H1 (cell line): ENCODE results near the gene ZNF669. TPM values are rescaled to one million over a fixed set of nuclear protein-coding genes. Genes with fewer than 3 reads are reported as not detected.

ENCODE experiments used
- ASH2L ChIP-seq: fragments of 200-600, 300-600 bp; sonication (generic); IDR thresholded peaks from one replicate; pipeline ENCODE4 v1.7.1; 2017; ENCODE audit warnings: low read length
- ATF2 ChIP-seq: IDR thresholded peaks from 2 replicates; pipeline ENCODE4 v1.6.1; 2012; ENCODE audit warnings: low read length, inconsistent platforms
- BACH1 ChIP-seq: IDR thresholded peaks from 2 replicates; pipeline ENCODE4 v1.6.1; 2012; ENCODE audit warnings: low read length, improper control_type of control experiment
- BCL11A ChIP-seq, 2 experiments: IDR thresholded peaks; one replicate each; pipeline ENCODE4 v1.6.1; 2011; ENCODE audit warnings: low read depth in 2 of 2, low read length in 2 of 2, mild to moderate bottlenecking in 2 of 2
- CEBPB ChIP-seq: IDR thresholded peaks from 2 replicates; pipeline ENCODE4 v1.6.1; 2012; ENCODE audit warnings: low read depth, low read length
- CHD2 ChIP-seq: IDR thresholded peaks from 2 replicates; pipeline ENCODE4 v1.6.1; 2012; ENCODE audit warnings: low read length, improper control_type of control experiment
- GABPA ChIP-seq: IDR thresholded peaks from 2 replicates; pipeline ENCODE4 v1.6.1; 2011; ENCODE audit warnings: mild to moderate bottlenecking, low read length, moderate library complexity, borderline replicate concordance; ENCODE audit not compliant: insufficient read depth
- KDM4A ChIP-seq: IDR thresholded peaks from one replicate; pipeline ENCODE4 v1.7.1; 2012; ENCODE audit warnings: low read depth, mild to moderate bottlenecking, moderate library complexity, low read length, inconsistent platforms; ENCODE audit not compliant: severe bottlenecking
- MAX ChIP-seq: IDR thresholded peaks from 2 replicates; pipeline ENCODE4 v1.6.1; 2012; ENCODE audit warnings: inconsistent platforms
- NANOG ChIP-seq: IDR thresholded peaks from 2 replicates; pipeline ENCODE4 v1.6.1; 2011; ENCODE audit warnings: low read length, low read depth, mild to moderate bottlenecking, inconsistent platforms; ENCODE audit not compliant: insufficient read depth, poor library complexity, severe bottlenecking
- NRF1 ChIP-seq: IDR thresholded peaks from 2 replicates; pipeline ENCODE4 v1.6.1; 2011; ENCODE audit warnings: mild to moderate bottlenecking, low read depth, low read length, improper control_type of control experiment
- PHF8 ChIP-seq: fragments of 200-600 bp; sonication (generic); conservative IDR thresholded peaks from 2 replicates; pipeline ENCODE4 v1.7.1; 2012; ENCODE audit warnings: low read depth, mild to moderate bottlenecking, inconsistent platforms, low read length, moderate library complexity
- POLR2A ChIP-seq, 2 experiments: IDR thresholded peaks; 1 replicate in 1 of 2; 2 replicates in 1 of 2; pipeline ENCODE4 v1.6.1; 2011; ENCODE audit warnings: low read depth in 2 of 2, low read length in 2 of 2, mild to moderate bottlenecking in 2 of 2; ENCODE audit errors: control extremely low read depth in 1 of 2
- POLR2AphosphoS5 ChIP-seq: IDR thresholded peaks from 2 replicates; pipeline ENCODE4 v1.6.1; 2011; ENCODE audit warnings: low read depth, low read length
- RBBP5 ChIP-seq: IDR thresholded peaks from 2 replicates; pipeline ENCODE4 v1.7.1; 2012; ENCODE audit warnings: low read depth, mild to moderate bottlenecking, inconsistent platforms, low read length, moderate library complexity, borderline replicate concordance
- SAP30 ChIP-seq: fragments of 300-600 bp; sonication (generic); IDR thresholded peaks from 2 replicates; pipeline ENCODE4 v1.7.1; 2012; ENCODE audit warnings: low read length, moderate library complexity, mild to moderate bottlenecking, inconsistent platforms; ENCODE audit not compliant: insufficient read depth, insufficient replicate concordance
- SIX5 ChIP-seq: IDR thresholded peaks from 2 replicates; pipeline ENCODE4 v1.6.1; 2011; ENCODE audit warnings: mild to moderate bottlenecking, low read depth, low read length
- SP1 ChIP-seq: IDR thresholded peaks from 2 replicates; pipeline ENCODE4 v1.6.1; 2011; ENCODE audit warnings: low read depth, low read length
- SP2 ChIP-seq: IDR thresholded peaks from 2 replicates; pipeline ENCODE4 v1.6.1; 2012; ENCODE audit warnings: mild to moderate bottlenecking, low read length, inconsistent platforms
- SRF ChIP-seq: IDR thresholded peaks from 2 replicates; pipeline ENCODE4 v1.6.1; 2011; ENCODE audit warnings: mild to moderate bottlenecking, low read depth, low read length, moderate library complexity
- TAF1 ChIP-seq: IDR thresholded peaks from 2 replicates; pipeline ENCODE4 v1.6.1; 2011; ENCODE audit warnings: mild to moderate bottlenecking, low read depth, low read length
- YY1 ChIP-seq: IDR thresholded peaks from 2 replicates; pipeline ENCODE4 v1.6.1; 2011; ENCODE audit warnings: low read depth, mild to moderate bottlenecking, low read length
- ZNF274 ChIP-seq: IDR thresholded peaks from 2 replicates; pipeline ENCODE4 v1.7.0; 2012; ENCODE audit warnings: low read length, borderline replicate concordance; ENCODE audit errors: extremely low read depth
- polyA plus RNA-seq, 7 experiments: library from polyadenylated mRNA; depleted of rRNA in 3 of 7; stranded (reverse) in 5 of 7; unstranded in 2 of 7; fragments of >200 nt in 5 of 7; fragments of 200-250 nt in 2 of 7; gene quantifications; 1 replicate in 5 of 7; 2 replicates in 1 of 7; 4 replicates in 1 of 7; pipeline versions ENCODE4 v1.2.1 to v1.2.3, GENCODE V29; 2011 to 2013; ENCODE audit warnings: missing spikeins in 2 of 7, mixed read lengths in 2 of 7
- total RNA-seq: library from RNA; stranded (reverse); fragmentation: NEBNext Ultra II Directional; extraction: Animal tissue kit (Norgen Biotek cat#: 25700); gene quantifications from 2 replicates; pipeline ENCODE4 v1.2.1, GENCODE V29; 2021

Gene ZNF669
- total and polyA plus RNA-seq, 2 of the 8 experiments (the other 6 are each of a cell fraction or from before 2014, with no cell fraction given) = 4.8 to 20.3 TPM

GRCh38 chr1:247103859-247104591 lies at the start of gene ZNF669 (continued):
- TF ChIP-seq PHF8 (peak; percentile 96), SP1 (peak; percentile 86), MAX (0 out of 2 replicates have a peak, but pooled peaks have one; percentile 16), SAP30 (no peak), BCL11A (IDR thresholded peaks at IDR 0.05; ENCODE audit: low read depth in 2 of 2, low read length in 2 of 2) (no peak), CEBPB (no peak), RBBP5 (no peak), BACH1 (no peak), POLR2AphosphoS5 (peak; percentile 84), YY1 (no peak), SRF (peak; percentile 13; the same call in 1 of the 2 replicates), SP2 (0 out of 2 replicates have a peak, but pooled peaks have one; percentile 4), POLR2A (IDR thresholded peaks at IDR 0.05; ENCODE audit: control extremely low read depth in 1 of 2, low read depth in 2 of 2, low read length in 2 of 2) (peak; percentile 88 to 95), KDM4A (peak; percentile 75), NANOG (no peak), NRF1 (no peak), SIX5 (no peak), ZNF274 (no peak), CHD2 (peak; percentile 68; the same call in 1 of the 2 replicates), ATF2 (no peak), TAF1 (peak; percentile 90), GABPA (peak; percentile 86; the same call in 1 of the 2 replicates), ASH2L (peak; percentile 83)
